Dermis microvascular lymphatic vessel endothelial cell (primary cell): ENCODE data around the gene DGAT2. TPM values are rescaled to one million over a fixed set of nuclear protein-coding genes. Genes with fewer than 3 reads are reported as not detected.

Source experiments
- DNase-seq, 2 donors: peaks; one replicate each; pipeline versions ENCODE4 v3.0.0 to v3.0.0-alpha.2; 2010; ENCODE audit warnings: low read depth in 2 of 2
- total RNA-seq: library from RNA; depleted of rRNA; stranded (reverse); fragments of >200 nt; gene quantifications from 2 replicates; pipeline ENCODE4 v1.2.1, GENCODE V29; 2014

The DGAT2 gene
- total RNA-seq, 1 donor from 2014 or later = 1.3 TPM

GRCh38 chr11:75778962-75779361 is 10.4 kb downstream of the DGAT2 start:
- DNase-seq = no peak

- DNase-seq = no peak
Measured at GRCh38 chr11:75779960-75780359, 11.4 kb downstream of the DGAT2 start.

- DNase-seq = no peak
Measured at GRCh38 chr11:75780888-75781287, 12.3 kb downstream of the DGAT2 start.

DNA sequence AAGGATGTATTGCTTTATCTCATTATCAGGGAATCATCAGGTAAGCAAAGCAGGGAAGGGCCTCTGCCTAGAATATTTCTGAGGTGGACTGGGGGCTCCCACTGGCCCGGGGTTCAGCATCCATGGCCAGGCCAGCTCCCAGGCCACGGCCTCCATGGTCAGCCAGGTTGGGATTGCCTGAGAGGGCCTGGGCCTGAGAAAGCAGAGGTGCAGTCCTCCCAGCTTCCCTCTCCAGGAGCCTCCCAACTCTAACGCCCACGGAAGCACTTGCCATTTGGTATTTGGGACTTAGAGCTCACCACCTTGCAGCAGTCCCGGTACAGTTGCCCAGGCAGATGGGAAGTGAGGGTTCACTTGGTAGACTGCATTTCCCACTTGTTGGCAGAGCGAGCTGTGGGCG is 12.7 kb downstream of the DGAT2 start:
- no peak for DNase-seq

DNA sequence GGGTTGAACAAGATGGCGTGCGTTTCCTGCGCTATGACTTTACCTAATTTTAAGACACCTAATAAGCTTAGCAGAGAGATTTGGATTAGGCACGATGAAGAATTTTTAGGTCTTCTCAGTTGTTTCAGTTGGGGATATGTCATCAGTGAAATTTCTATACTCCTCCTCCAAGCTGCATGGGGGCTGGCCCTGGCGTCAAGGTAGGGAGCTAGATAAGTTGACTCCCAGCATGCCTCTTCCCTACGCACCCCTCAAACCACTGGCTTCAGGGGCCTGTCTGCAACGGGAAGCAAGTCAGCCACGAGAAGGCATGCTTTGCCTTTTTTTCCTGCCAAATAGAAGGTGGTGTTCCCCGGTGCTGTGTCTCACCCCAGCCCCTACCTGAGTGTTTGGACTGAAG is 13.3 kb downstream of the DGAT2 start:
- DNase-seq = no peak

- no peak for DNase-seq
Measured at GRCh38 chr11:75782540-75783263, 14.1 kb downstream of the DGAT2 start.

- DNase-seq = no peak
Measured at GRCh38 chr11:75783416-75784084, 15.0 kb downstream of the DGAT2 start.

GRCh38 chr11:75784085-75784478 is 15.5 kb downstream of the DGAT2 start:
- DNase-seq = no peak

- no peak for DNase-seq
Measured at GRCh38 chr11:75784506-75784905, 15.9 kb downstream of the DGAT2 start.

DNA sequence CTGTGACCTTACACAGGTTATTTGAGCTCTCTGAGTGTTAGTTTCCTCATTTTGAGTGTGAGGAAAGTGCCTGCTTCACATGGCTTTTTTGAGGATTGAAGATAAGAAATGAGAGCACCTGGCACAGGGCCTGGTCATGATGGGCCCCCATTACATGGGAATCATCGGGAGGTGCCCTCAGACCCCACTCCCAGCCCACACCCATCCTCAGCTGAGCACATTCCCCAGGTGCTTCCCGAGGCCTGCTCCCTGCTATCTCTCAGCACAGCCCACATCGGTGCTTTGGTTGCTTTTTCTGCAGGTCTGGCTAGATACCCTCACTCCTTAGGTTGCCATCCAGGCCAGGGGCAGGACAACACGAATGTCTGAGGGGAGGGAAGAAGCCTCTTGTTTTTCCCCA is 16.6 kb downstream of the DGAT2 start:
- DNase-seq = no peak

DNA sequence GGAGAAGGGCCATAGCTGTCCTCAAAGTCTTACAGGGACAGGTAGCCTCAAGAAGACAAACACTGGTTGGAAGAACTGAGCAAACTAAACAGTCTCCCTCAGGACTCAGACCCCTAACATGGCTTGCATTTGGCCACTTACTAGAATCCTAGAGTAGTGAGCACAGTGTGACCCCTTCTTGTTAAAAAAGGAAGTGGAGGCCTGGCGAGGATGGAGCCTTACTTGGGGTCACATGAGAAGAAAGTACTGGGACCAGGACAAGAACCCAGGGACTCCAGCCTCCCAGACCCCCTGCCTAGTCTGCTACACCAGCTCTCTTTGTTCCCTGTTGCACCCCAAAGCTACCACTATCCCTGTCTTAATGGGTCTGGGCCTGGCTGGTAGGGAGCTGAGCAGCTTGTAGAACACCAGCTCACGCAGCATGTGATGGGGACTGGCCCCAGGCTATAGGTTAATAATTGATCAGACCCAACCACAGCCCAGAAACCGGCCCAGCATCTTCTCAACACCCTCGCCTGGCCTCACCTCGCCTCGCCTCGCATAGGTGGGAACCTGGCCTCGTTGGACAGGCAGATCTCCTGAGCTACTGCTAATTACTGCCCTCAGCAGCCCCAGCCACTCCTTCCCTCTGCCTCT is 17.6 kb downstream of the DGAT2 start:
- DNase-seq = no peak

- no peak for DNase-seq
Measured at GRCh38 chr11:75789521-75789920, 20.9 kb downstream of the DGAT2 start.

GRCh38 chr11:75790986-75791385 is 22.4 kb downstream of the DGAT2 start:
- DNase-seq = no peak

- DNase-seq = no peak
Measured at GRCh38 chr11:75792127-75792731, 23.7 kb downstream of the DGAT2 start.

GRCh38 chr11:75792997-75793800 is 24.6 kb downstream of the DGAT2 start:
- no peak for DNase-seq

DNA sequence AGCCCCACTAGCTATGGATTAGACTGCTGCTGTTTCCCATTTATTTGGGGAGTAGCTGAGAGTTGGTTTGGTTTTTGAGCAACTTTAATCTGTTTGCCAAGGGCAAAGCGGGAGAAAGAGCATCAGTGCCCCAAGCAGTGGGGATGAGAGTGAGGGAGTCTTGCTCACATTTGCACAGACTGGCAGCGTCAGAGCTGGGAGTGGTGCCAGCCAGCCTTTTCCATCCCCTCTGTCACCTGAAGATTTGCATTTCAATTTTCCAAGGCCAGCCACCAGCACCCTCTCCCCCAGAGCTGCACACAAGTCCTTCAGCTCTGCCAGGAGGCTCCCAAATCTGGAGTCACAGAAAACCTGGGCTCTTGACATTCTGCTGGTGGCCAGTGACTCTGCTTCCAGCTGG is 25.4 kb downstream of the DGAT2 start:
- DNase-seq = no peak

GRCh38 chr11:75795276-75796090 is 26.9 kb downstream of the DGAT2 start:
- no peak for DNase-seq

- DNase-seq = no peak
Measured at GRCh38 chr11:75796091-75796435, 27.5 kb downstream of the DGAT2 start.

GRCh38 chr11:75797116-75797515 is 28.5 kb downstream of the DGAT2 start:
- DNase-seq = no peak

DNA sequence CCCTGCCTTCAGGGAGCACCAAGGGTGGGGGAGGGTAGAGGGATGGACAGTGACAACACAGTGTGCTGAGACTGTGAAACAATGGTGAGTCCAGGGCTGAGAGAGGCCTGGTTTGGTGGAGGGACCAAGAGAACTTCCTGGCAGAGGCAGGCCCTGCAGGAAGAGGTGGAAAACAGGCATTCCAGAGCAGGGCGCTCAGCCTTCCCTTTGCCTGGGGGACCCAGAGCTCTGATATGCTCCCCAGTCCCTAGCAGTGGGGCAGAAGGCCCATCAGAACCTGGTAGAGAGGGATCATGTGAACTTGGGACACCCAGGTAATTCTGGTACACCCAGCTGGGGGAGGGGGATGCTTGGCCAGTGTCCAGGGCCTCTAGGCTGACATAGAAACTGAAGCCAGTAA is 29.2 kb downstream of the DGAT2 start:
- no peak for DNase-seq

- DNase-seq = no peak
Measured at GRCh38 chr11:75800136-75800675, 31.6 kb downstream of the DGAT2 start.
